Skeletal muscle tissue (tissue), 4 donors: ENCODE results near the gene TTC7B. TPM values are rescaled to one million over a fixed set of nuclear protein-coding genes. Genes with fewer than 3 reads are reported as not detected.

Experiments used
- H3K27ac ChIP-seq: one replicate; pipeline ENCODE4 v1.7.0; 2013; ENCODE audit warnings: mild to moderate bottlenecking, low read depth, low read length, inconsistent platforms
- H3K27me3 ChIP-seq, 3 donors: one replicate each; pipeline ENCODE4 v1.7.0; 2013; ENCODE audit warnings: low read length in 3 of 3; ENCODE audit not compliant: control insufficient read depth in 3 of 3, insufficient read depth in 3 of 3
- H3K36me3 ChIP-seq, 3 donors: one replicate each; pipeline ENCODE4 v1.7.0; 2013; ENCODE audit warnings: low read length in 3 of 3; ENCODE audit not compliant: control insufficient read depth in 3 of 3, insufficient read depth in 3 of 3
- H3K4me1 ChIP-seq, 3 donors: one replicate each; pipeline ENCODE4 v1.7.0; 2013; ENCODE audit warnings: low read length in 3 of 3, mild to moderate bottlenecking in 3 of 3; ENCODE audit not compliant: control insufficient read depth in 3 of 3, insufficient read depth in 3 of 3
- H3K4me3 ChIP-seq, 3 donors: one replicate each; pipeline ENCODE4 v1.7.0; 2013; ENCODE audit warnings: low read length in 3 of 3
- H3K9ac ChIP-seq, 3 donors: one replicate each; pipeline ENCODE4 v1.7.0; 2013; ENCODE audit warnings: low read length in 3 of 3, mild to moderate bottlenecking in 3 of 3, moderate library complexity in 2 of 3, low read depth in 1 of 3
- H3K9me3 ChIP-seq, 3 donors: one replicate each; pipeline ENCODE4 v1.7.0; 2013; ENCODE audit warnings: low read length in 3 of 3; ENCODE audit not compliant: control insufficient read depth in 3 of 3
- total RNA-seq: library from RNA; depleted of rRNA; stranded (reverse); fragments of >200 nt; gene quantifications from one replicate; pipeline ENCODE4 v1.2.3, GENCODE V29; 2014
- donor health status: Osteomylitis.

The TTC7B gene
- total RNA-seq, 1 donor from 2014 or later = 5.7 TPM

- H3K4me1 ChIP-seq = peaks cover 0 to 17% (median 11%) of the 10 kb centered on the region in 3 donors
- no peak overlapping the region for H3K9ac ChIP-seq
- H3K27me3 ChIP-seq = no peaks in the 10 kb centered on the region
- no peak overlapping the region for H3K4me3 ChIP-seq
- H3K27ac ChIP-seq = no peak overlapping the region
- no peaks in the 10 kb centered on the region for H3K36me3 ChIP-seq
- H3K9me3 ChIP-seq = no peaks in the 10 kb centered on the region
These were observed 24.7 kb downstream of the TTC7B start for GRCh38 chr14:90791486-90791885.

DNA sequence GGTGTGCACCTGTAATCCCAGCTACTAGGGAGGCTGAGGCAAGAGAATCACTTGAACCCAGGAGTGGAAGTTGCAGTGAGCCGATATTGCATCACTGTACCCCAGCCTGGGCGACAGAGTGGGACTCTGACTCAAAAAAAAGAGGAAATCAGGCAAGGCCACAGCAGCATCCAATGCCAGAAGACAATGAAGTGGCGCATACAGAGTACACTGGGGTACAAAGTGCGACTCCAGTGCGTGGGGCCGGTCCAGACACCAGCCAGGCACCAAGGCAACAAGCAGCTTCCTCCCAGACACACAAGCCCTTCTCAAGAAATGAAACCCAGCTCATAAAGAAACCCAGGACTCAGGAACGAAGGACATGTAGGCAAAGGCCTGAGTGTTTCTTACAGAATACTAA, 28.2 kb downstream of the TTC7B start:
- H3K27me3 ChIP-seq = no peaks in the 10 kb centered on the region
- H3K27ac ChIP-seq = no peak overlapping the region
- H3K4me3 ChIP-seq = no peak overlapping the region
- no peaks in the 10 kb centered on the region for H3K9me3 ChIP-seq
- peaks cover 0 to 17% (median 8%) of the 10 kb centered on the region in 3 donors for H3K4me1 ChIP-seq
- peaks cover 2 to 18% (median 11%) of the 10 kb centered on the region in 3 donors for H3K36me3 ChIP-seq
- H3K9ac ChIP-seq = no peak overlapping the region

DNA sequence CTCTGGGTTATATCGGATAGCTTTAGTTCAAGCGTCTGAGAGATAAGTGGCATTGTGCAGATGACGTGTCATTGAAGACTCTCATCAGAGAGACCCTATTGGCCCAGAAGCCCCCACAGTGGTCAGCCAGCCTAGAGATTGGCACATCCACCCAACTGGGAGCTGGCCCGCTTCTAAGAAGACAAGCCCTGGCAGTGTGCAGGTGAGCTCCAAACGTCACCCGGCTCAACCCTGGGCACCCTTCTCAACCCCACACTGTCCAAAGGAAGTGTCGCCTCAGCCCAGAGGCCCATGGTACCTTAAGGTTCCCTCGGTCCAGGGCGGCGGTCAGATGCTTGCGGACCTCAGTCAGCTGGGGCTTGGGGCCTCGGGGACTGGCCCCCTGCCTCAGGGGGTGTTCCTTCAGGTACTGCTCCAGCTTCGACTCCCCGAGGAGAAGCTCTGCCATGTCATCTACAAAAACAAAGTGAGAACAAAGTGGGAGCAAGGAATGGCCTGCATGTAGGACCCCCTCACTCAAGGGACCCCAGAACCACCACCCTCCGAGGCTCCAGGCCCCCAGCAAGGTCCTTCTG, 30.3 kb downstream of the TTC7B start:
- no peak overlapping the region for H3K27ac ChIP-seq
- H3K27me3 ChIP-seq = no peaks in the 10 kb centered on the region
- peaks cover 12 to 30% (median 19%) of the 10 kb centered on the region in 3 donors for H3K36me3 ChIP-seq
- H3K4me3 ChIP-seq = no peak overlapping the region
- no peaks in the 10 kb centered on the region for H3K9me3 ChIP-seq
- peaks cover 0 to 7% (median 5%) of the 10 kb centered on the region in 3 donors for H3K4me1 ChIP-seq
- H3K9ac ChIP-seq = no peak overlapping the region

DNA sequence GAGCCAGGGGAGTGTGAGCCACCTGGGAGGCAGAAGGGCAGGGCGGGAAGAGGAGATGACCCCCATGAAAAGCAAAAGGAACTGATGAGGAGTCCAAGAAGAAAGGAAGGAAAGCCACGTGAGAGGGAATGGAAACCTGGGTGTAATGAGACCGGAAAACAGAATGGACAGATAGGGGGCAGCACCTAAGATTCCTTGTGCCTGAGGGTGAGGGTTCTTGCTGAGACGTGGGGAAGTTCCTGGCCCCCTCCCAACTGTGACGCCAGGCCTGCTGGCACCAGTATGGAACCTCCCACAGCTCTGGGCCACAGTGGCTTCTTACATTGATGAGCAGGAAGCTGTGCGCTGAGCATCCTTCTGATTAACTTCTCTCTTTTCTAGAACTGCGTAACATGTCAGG, 30.8 kb downstream of the TTC7B start:
- H3K9me3 ChIP-seq = no peaks in the 10 kb centered on the region
- H3K9ac ChIP-seq = no peak overlapping the region
- peaks cover 0 to 4% (median under 1%) of the 10 kb centered on the region in 3 donors for H3K4me1 ChIP-seq
- no peak overlapping the region for H3K27ac ChIP-seq
- H3K36me3 ChIP-seq = peaks cover 17 to 34% (median 21%) of the 10 kb centered on the region in 3 donors
- H3K27me3 ChIP-seq = no peaks in the 10 kb centered on the region
- no peak overlapping the region for H3K4me3 ChIP-seq

GRCh38 chr14:90784621-90785270, 31.5 kb downstream of the TTC7B start:
- H3K4me1 ChIP-seq = peaks cover 0 to 4% (median 0%) of the 10 kb centered on the region in 3 donors
- H3K27ac ChIP-seq = no peak overlapping the region
- H3K9ac ChIP-seq = no peak overlapping the region
- H3K4me3 ChIP-seq = no peak overlapping the region
- H3K36me3 ChIP-seq = peaks cover 20 to 38% (median 24%) of the 10 kb centered on the region in 3 donors
- H3K9me3 ChIP-seq = no peaks in the 10 kb centered on the region
- H3K27me3 ChIP-seq = no peaks in the 10 kb centered on the region

- Histone ChIP-seq H3K9ac (no peak overlapping the region), H3K36me3 (peaks cover 26 to 47% (median 34%) of the 10 kb centered on the region in 3 donors), H3K27ac (no peak overlapping the region), H3K9me3 (no peaks in the 10 kb centered on the region), H3K27me3 (no peaks in the 10 kb centered on the region), H3K4me3 (no peak overlapping the region), H3K4me1 (peaks cover 0 to 4% (median 0%) of the 10 kb centered on the region in 3 donors)
These were observed 32.9 kb downstream of the TTC7B start for GRCh38 chr14:90783344-90783743.

DNA sequence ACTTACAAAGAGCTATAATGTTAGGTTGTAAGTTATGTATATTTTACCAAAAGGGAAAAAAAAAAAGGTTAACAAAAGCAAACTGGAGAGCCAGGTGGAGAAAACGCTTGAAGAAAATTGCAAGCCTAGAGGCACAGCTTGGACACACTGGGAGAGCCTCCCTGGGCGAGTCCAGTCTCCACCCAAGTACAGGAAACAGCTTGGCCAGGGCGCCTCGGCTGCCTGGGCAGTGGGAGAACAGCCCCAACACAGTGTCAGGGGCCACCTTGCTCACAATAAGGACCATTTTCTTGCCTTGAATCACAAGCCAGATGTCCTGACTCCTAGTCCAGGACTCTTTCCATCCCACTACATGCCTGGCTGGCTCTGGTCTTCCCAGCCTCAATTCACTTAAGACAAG, 33.3 kb downstream of the TTC7B start:
- H3K9me3 ChIP-seq = no peaks in the 10 kb centered on the region
- H3K9ac ChIP-seq = no peak overlapping the region
- no peak overlapping the region for H3K27ac ChIP-seq
- no peaks in the 10 kb centered on the region for H3K27me3 ChIP-seq
- H3K4me1 ChIP-seq = peaks cover 0 to 4% (median 0%) of the 10 kb centered on the region in 3 donors
- no peak overlapping the region for H3K4me3 ChIP-seq
- H3K36me3 ChIP-seq = peaks cover 31 to 51% (median 35%) of the 10 kb centered on the region in 3 donors

GRCh38 chr14:90781876-90782275, 34.4 kb downstream of the TTC7B start:
- H3K27me3 ChIP-seq = no peaks in the 10 kb centered on the region
- peaks cover 0 to 4% (median 0%) of the 10 kb centered on the region in 3 donors for H3K4me1 ChIP-seq
- no peak overlapping the region for H3K27ac ChIP-seq
- H3K9me3 ChIP-seq = no peaks in the 10 kb centered on the region
- H3K36me3 ChIP-seq = peaks cover 34 to 54% (median 38%) of the 10 kb centered on the region in 3 donors
- H3K9ac ChIP-seq = no peak overlapping the region
- no peak overlapping the region for H3K4me3 ChIP-seq

GRCh38 chr14:90781344-90781761, 34.9 kb downstream of the TTC7B start:
- peaks cover 0 to 4% (median 0%) of the 10 kb centered on the region in 3 donors for H3K4me1 ChIP-seq
- peaks cover 38 to 58% (median 38%) of the 10 kb centered on the region in 3 donors for H3K36me3 ChIP-seq
- no peaks in the 10 kb centered on the region for H3K9me3 ChIP-seq
- no peaks in the 10 kb centered on the region for H3K27me3 ChIP-seq
- H3K9ac ChIP-seq = no peak overlapping the region
- no peak overlapping the region for H3K27ac ChIP-seq
- no peak overlapping the region for H3K4me3 ChIP-seq

- H3K27ac ChIP-seq = no peak overlapping the region
- H3K4me1 ChIP-seq = peaks cover 0 to 1% (median 0%) of the 10 kb centered on the region in 3 donors
- H3K9me3 ChIP-seq = no peaks in the 10 kb centered on the region
- peaks cover 32 to 61% (median 40%) of the 10 kb centered on the region in 3 donors for H3K36me3 ChIP-seq
- H3K4me3 ChIP-seq = no peak overlapping the region
- no peaks in the 10 kb centered on the region for H3K27me3 ChIP-seq
- no peak overlapping the region for H3K9ac ChIP-seq
These were observed 35.7 kb downstream of the TTC7B start for GRCh38 chr14:90780519-90780918.
